Ishikawa (cell line): ENCODE measurements around the gene WAS.

ENCODE experiments used
- CEBPB ChIP-seq: IDR thresholded peaks from 2 replicates; pipeline ENCODE4 v1.6.1; 2012
- CREB1 ChIP-seq: IDR thresholded peaks from 2 replicates; pipeline ENCODE4 v1.6.1; 2012; ENCODE audit warnings: low read depth
- EGR1 ChIP-seq: IDR thresholded peaks from 2 replicates; pipeline ENCODE4 v1.6.1; 2012
- EP300 ChIP-seq: IDR thresholded peaks from 2 replicates; pipeline ENCODE4 v1.6.1; 2012; ENCODE audit warnings: borderline replicate concordance
- FOXM1 ChIP-seq: IDR thresholded peaks from 2 replicates; pipeline ENCODE4 v1.6.1; 2012; ENCODE audit warnings: low read depth, borderline replicate concordance
- NFIC ChIP-seq: IDR thresholded peaks from 2 replicates; pipeline ENCODE4 v1.6.1; 2012
- RAD21 ChIP-seq: IDR thresholded peaks from 2 replicates; pipeline ENCODE4 v1.6.1; 2012; ENCODE audit warnings: low read depth
- TAF1 ChIP-seq: IDR thresholded peaks from 2 replicates; pipeline ENCODE4 v1.6.1; 2012; ENCODE audit warnings: low read depth, mild to moderate bottlenecking
- TCF12 ChIP-seq: IDR thresholded peaks from 2 replicates; pipeline ENCODE4 v1.6.1; 2012; ENCODE audit warnings: low read depth
- TEAD4 ChIP-seq: IDR thresholded peaks from 2 replicates; pipeline ENCODE4 v1.6.1; 2012
- YY1 ChIP-seq: IDR thresholded peaks from 2 replicates; pipeline ENCODE4 v1.6.1; 2012; ENCODE audit warnings: low read depth
- ZBTB7A ChIP-seq: IDR thresholded peaks from 2 replicates; pipeline ENCODE4 v1.6.1; 2012; ENCODE audit warnings: low read depth
- TF ChIP-seq, protein P1 (sequence below): IDR thresholded peaks from 2 replicates; pipeline ENCODE4 v1.6.1; 2012
- TF ChIP-seq, protein P2 (sequence below): IDR thresholded peaks from 2 replicates; pipeline ENCODE4 v1.6.1; 2012; ENCODE audit warnings: low read depth, mild to moderate bottlenecking
- TF ChIP-seq, protein P3 (sequence below): IDR thresholded peaks from 2 replicates; pipeline ENCODE4 v1.6.1; 2012

WAS gene

DNA sequence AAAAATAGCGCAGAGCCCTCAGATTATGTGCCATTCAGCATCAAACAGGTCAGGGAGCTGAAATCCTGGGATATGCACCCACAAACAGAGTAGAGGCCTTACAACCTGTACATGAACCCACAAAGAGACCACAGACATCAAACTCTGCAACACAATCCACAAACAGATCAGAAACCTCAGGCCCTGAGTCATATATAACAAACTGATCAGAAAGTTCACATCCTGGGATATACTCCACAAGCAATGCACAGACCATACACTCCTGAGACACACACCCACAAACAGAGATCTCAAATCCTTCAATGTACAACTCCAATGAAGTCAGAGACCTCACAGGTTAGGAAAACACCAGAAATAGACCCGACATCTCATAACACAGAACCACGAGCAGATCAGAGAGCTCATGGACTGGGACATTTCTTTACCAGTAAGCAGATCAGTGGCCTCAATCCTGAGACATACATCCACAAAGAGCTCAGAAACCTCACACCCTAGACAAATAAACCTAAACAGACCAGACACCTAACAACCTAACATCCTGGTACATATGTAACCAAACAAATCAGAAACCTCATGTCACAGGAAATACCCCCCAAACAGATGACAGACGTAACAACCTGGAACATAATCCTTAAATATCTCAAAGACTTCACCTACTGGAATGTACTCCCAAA, 37.1 kb downstream of the WAS start:
- no peak for TF ChIP-seq TCF12
- TF ChIP-seq TAF1 = no peak
- TF ChIP-seq, protein P1, sequence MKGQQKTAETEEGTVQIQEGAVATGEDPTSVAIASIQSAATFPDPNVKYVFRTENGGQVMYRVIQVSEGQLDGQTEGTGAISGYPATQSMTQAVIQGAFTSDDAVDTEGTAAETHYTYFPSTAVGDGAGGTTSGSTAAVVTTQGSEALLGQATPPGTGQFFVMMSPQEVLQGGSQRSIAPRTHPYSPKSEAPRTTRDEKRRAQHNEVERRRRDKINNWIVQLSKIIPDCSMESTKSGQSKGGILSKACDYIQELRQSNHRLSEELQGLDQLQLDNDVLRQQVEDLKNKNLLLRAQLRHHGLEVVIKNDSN = no peak
- no peak for TF ChIP-seq EGR1
- TF ChIP-seq CEBPB = no peak
- no peak for TF ChIP-seq NFIC
- TF ChIP-seq, protein P2, sequence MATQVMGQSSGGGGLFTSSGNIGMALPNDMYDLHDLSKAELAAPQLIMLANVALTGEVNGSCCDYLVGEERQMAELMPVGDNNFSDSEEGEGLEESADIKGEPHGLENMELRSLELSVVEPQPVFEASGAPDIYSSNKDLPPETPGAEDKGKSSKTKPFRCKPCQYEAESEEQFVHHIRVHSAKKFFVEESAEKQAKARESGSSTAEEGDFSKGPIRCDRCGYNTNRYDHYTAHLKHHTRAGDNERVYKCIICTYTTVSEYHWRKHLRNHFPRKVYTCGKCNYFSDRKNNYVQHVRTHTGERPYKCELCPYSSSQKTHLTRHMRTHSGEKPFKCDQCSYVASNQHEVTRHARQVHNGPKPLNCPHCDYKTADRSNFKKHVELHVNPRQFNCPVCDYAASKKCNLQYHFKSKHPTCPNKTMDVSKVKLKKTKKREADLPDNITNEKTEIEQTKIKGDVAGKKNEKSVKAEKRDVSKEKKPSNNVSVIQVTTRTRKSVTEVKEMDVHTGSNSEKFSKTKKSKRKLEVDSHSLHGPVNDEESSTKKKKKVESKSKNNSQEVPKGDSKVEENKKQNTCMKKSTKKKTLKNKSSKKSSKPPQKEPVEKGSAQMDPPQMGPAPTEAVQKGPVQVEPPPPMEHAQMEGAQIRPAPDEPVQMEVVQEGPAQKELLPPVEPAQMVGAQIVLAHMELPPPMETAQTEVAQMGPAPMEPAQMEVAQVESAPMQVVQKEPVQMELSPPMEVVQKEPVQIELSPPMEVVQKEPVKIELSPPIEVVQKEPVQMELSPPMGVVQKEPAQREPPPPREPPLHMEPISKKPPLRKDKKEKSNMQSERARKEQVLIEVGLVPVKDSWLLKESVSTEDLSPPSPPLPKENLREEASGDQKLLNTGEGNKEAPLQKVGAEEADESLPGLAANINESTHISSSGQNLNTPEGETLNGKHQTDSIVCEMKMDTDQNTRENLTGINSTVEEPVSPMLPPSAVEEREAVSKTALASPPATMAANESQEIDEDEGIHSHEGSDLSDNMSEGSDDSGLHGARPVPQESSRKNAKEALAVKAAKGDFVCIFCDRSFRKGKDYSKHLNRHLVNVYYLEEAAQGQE = no peak
- TF ChIP-seq TEAD4 = no peak
- TF ChIP-seq, protein P3, sequence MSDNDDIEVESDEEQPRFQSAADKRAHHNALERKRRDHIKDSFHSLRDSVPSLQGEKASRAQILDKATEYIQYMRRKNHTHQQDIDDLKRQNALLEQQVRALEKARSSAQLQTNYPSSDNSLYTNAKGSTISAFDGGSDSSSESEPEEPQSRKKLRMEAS = no peak
- no peak for TF ChIP-seq EP300
- TF ChIP-seq ZBTB7A = no peak
- no peak for TF ChIP-seq CREB1
- no peak for TF ChIP-seq RAD21
- TF ChIP-seq FOXM1 = no peak

DNA sequence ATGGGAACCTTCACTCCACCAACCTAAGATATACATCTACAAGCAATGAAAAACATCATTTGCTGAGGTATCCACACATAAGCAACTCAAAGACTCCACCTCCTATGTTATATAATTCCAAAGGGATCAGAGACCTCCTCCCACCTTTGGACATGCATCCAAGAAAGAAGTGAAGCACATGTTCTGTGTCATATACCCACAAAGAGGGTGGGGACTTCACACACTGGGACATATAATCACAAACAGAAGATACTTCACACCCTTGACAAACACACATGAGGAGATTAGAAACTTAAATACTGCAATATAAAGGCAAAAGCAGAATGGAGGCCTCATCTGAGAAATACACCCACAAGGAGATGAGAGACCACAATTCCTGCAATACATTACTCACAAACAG, 38.3 kb downstream of the WAS start:
- TF ChIP-seq YY1 (no peak), CEBPB (no peak), NFIC (no peak)

DNA sequence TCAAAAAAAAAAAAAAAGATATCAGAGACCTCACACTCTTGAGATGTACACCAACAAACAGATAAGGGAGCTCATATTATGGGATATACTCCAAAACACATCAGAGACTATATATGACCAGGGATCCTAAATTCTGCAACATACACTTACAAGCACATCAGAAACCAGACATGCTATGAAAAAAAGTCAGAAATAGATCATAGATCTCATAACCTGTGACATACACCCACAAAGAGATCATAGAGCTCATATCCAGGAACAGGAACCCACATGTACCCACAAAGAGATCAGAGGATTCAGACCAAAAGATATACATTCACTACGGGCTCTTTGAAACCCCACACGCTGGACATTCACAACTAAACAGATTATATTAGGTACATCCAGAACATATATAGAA, 43.0 kb downstream of the WAS start:
- TF ChIP-seq, protein P3 = no peak
- TF ChIP-seq, protein P2 = no peak
- TF ChIP-seq EGR1 = no peak
- no peak for TF ChIP-seq FOXM1
- TF ChIP-seq, protein P1 = no peak
- TF ChIP-seq TAF1 = no peak
- no peak for TF ChIP-seq EP300
- TF ChIP-seq CREB1 = no peak
- no peak for TF ChIP-seq CEBPB
- no peak for TF ChIP-seq TEAD4

DNA sequence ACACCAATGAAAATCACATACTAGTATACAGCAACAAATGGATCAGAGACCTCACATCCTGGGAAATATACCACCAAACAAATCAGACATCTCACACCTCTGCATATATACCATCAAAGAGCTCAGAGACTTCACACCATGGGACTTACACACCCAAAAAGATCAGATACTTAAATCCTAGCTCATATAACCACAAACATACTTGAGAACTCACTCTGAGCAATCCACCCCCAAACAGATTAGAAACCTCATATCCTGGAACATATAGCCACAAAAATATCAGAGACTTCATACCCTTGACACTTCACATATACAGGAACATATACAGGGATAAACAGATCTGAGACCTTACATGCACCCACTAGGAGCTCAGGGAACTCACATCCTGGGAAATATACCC, 45.1 kb downstream of the WAS start:
- TF ChIP-seq TAF1 (no peak), ZBTB7A (no peak), TEAD4 (no peak), FOXM1 (no peak), CREB1 (no peak), YY1 (no peak), TCF12 (no peak), EP300 (no peak), RAD21 (no peak), EGR1 (no peak), NFIC (no peak), CEBPB (no peak)
- TF ChIP-seq, protein P3 = no peak
- TF ChIP-seq, protein P2 = no peak
- TF ChIP-seq, protein P1 = no peak
